ENCODE measurements around the gene SLC23A2.

DNA sequence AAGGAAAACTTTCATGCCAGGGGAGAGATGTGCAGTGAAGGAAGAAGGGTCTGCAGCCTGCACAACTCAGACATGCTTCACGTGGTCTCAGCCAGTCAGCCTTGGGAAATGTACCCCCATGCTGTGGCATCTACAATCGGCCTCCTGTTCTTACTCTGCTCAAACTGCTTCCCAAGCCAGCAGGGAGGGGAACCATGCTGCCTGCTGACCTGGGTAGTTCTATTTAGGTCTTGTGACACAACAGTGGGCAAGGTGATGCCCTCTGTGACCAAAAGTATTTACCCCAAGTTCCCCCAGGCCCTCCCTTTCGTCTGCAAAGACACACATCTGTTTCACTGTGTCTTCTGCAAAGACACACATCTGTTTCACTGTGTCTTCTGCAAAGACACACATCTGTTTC lies 106.9 kb downstream of the SLC23A2 start:
- TF ChIP-seq POLR2A (IDR thresholded peaks at IDR 0.05; ENCODE audit: low read depth, low read length) (no peak), POLR2AphosphoS5 (IDR thresholded peaks at IDR 0.05; ENCODE audit: low read depth, low read length) (no peak), TAF1 (IDR thresholded peaks at IDR 0.05; ENCODE audit: low read depth, low read length) (no peak), PAX5 (IDR thresholded peaks at IDR 0.05; ENCODE audit: insufficient read depth, low read length, severe bottlenecking) (no peak)
